ENCODE results near the gene WNT5A. TPM values are rescaled to one million over a fixed set of nuclear protein-coding genes. Genes with fewer than 3 reads are reported as not detected.

The WNT5A gene
- total and polyA plus RNA-seq, 9 of the 15 experiments (the other 6 are each of a cell fraction or from before 2014, with no cell fraction given), result 0.11 TPM; not detected in 8

DNA sequence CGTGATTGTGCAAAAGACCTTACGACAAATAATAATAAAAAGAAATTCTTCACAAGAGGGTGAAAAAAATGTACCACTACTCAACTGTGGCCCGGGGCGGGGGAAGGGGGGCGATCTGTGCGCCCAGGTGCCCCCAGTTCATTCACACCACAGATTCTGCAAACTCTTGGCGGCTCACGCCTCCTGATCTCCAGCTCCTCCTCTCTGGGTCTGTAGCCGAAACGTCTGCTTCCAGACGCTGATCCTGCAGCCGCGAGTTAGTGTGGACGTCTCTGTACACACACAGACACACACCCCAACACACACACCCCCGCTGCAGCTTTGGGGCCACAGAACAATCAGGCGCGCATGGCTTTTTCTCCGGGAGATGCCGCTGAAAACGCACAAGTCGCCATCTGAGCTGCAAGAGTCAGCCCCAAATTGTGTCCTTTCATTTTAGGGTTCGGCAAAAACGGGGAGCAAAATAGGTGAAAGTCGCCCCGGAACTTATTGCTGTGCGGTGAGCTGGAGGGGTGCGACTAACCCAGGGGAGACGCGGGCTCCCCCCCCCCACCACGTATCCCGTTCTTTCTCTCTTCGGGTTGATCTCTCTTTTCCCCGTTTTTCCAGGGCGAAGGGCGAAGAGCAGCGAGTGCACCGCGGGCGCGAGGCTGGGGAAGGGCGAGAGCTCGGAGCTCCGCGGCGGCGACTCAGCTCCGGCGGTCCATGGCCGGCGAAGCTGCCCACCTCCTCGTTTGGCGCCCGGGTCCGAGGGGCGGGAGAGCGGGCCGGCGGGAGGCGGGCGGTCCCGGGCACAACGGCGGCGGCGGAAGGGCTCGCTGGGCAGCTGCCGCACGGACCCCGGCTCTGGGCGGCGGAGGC, 505 bp upstream of the WNT5A start:
- no peaks in the 10 kb centered on the region for H3K9me3 ChIP-seq (replicated peaks; ENCODE audit: control insufficient read depth, insufficient read depth, low read depth, low read length)
- no peak overlapping the region for H3K4me2 ChIP-seq (ENCODE audit: insufficient read depth, low read length)
- H3K4me1 ChIP-seq (replicated peaks in 1 of 2; ENCODE audit: control insufficient read depth in 2 of 2, insufficient read depth in 2 of 2, low read length in 2 of 2), result peaks cover 0 to 3% of the 10 kb centered on the region in 2 experiments; a peak in 1 of 5 replicates
- in situ Hi-C loops (cut with MboI), result no loop called here
- peaks cover 0 to 35% of the 10 kb centered on the region in 2 experiments; a peak in 2 of 5 replicates for H3K27me3 ChIP-seq (ENCODE audit: control insufficient read depth in 2 of 2, insufficient read depth in 2 of 2, low read length in 2 of 2)
- 23% methylated on average over 16 of the region's 71 CpGs for WGBS (ENCODE audit: insufficient coverage, low coverage, missing lambda C conversion rate)
- no peaks in the 10 kb centered on the region for H3K79me2 ChIP-seq (ENCODE audit: control insufficient read depth, insufficient read depth, low read length)
- no peak overlapping the region for H3K4me3 ChIP-seq
- DNase-seq (ENCODE audit: extremely low read depth in 1 of 4, low spot score in 3 of 4), result no peak
- no peak for FAIRE-seq
- no peaks in the 10 kb centered on the region for H4K20me1 ChIP-seq (replicated peaks; ENCODE audit: control insufficient read depth, insufficient read depth, low read length)
- ChIA-PET POLR2A (interaction anchor here (0.6 kb wide), 1 partner anchor 21 kb away, joined by 5 read pairs; no protein-coding TSS in a partner anchor), CTCF (ENCODE audit: low intra/inter-chr PET ratio) (no interaction called here)
- no peaks in the 10 kb centered on the region for H3K36me3 ChIP-seq (ENCODE audit: control insufficient read depth, insufficient read depth, low read length)
- no peak overlapping the region for H3K9ac ChIP-seq (ENCODE audit: insufficient read depth in 1 of 2, low read depth in 2 of 2, low read length in 2 of 2)
- H2AFZ ChIP-seq (ENCODE audit: low read depth, low read length), result no peak overlapping the region
- H3K9me1 ChIP-seq (ENCODE audit: control insufficient read depth, insufficient read depth, low read length), result no peaks in the 10 kb centered on the region
- BruUV-seq (replicated peaks), result no TSS peak
- intact Hi-C loops (cut with micrococcal nuclease), result loop anchor here (10.0 kb wide), 1 partner anchor 257 kb away; no protein-coding TSS in a partner anchor
- TF ChIP-seq, protein P1, sequence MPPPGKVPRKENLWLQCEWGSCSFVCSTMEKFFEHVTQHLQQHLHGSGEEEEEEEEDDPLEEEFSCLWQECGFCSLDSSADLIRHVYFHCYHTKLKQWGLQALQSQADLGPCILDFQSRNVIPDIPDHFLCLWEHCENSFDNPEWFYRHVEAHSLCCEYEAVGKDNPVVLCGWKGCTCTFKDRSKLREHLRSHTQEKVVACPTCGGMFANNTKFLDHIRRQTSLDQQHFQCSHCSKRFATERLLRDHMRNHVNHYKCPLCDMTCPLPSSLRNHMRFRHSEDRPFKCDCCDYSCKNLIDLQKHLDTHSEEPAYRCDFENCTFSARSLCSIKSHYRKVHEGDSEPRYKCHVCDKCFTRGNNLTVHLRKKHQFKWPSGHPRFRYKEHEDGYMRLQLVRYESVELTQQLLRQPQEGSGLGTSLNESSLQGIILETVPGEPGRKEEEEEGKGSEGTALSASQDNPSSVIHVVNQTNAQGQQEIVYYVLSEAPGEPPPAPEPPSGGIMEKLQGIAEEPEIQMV (tag; conservative IDR thresholded peaks at IDR 0.05; ENCODE audit: low read depth), result no peak
- TF ChIP-seq ILF3 (IDR thresholded peaks at IDR 0.05; ENCODE audit: borderline replicate concordance) (no peak), ZNF23 (CRISPR knock-in tag; IDR thresholded peaks at IDR 0.05) (no peak), NR2C1 (IDR thresholded peaks at IDR 0.05) (no peak), NR2C1 (tag; IDR thresholded peaks at IDR 0.05) (no peak), MAFG (tag; conservative IDR thresholded peaks at IDR 0.05) (no peak), CREM (IDR thresholded peaks at IDR 0.05; ENCODE audit: low read depth) (no peak)
- TF ChIP-seq, protein P2, sequence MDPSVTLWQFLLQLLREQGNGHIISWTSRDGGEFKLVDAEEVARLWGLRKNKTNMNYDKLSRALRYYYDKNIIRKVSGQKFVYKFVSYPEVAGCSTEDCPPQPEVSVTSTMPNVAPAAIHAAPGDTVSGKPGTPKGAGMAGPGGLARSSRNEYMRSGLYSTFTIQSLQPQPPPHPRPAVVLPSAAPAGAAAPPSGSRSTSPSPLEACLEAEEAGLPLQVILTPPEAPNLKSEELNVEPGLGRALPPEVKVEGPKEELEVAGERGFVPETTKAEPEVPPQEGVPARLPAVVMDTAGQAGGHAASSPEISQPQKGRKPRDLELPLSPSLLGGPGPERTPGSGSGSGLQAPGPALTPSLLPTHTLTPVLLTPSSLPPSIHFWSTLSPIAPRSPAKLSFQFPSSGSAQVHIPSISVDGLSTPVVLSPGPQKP (CRISPR knock-in tag; IDR thresholded peaks at IDR 0.05), result no peak
- TF ChIP-seq, protein P3, sequence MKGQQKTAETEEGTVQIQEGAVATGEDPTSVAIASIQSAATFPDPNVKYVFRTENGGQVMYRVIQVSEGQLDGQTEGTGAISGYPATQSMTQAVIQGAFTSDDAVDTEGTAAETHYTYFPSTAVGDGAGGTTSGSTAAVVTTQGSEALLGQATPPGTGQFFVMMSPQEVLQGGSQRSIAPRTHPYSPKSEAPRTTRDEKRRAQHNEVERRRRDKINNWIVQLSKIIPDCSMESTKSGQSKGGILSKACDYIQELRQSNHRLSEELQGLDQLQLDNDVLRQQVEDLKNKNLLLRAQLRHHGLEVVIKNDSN (CRISPR knock-in tag; IDR thresholded peaks at IDR 0.05), result no peak
- ATAC-seq, result no peak
- no peak overlapping the region for H3K27ac ChIP-seq (ENCODE audit: extremely low read depth, low read depth, low read length)

Measured in K562 (cell line).